A549 (cell line): ENCODE results near the gene QPRT. TPM values are rescaled to one million over a fixed set of nuclear protein-coding genes. Genes with fewer than 3 reads are reported as not detected.
"Not testable (repeated sequence)": the region's sequence is repeated elsewhere in the genome, so short reads cannot be mapped to it uniquely, and the experiment has no call there.

Source experiments
- ATAC-seq, 2 experiments: fragments of 200-7000 bp in 1 of 2; fragments of >200 bp in 1 of 2; cut with Nextera tagmentation in 1 of 2; cut with Tn5 transposase in 1 of 2; 3 replicates each; pipeline versions ENCODE4 v1.8.0 to v1.9.1; 2018 to 2020; ENCODE audit warnings: mild to moderate bottlenecking in 1 of 2, moderate library complexity in 1 of 2
- CTCF ChIA-PET: fragments of 300-600 bp; sonication (Branson Sonifier 250); formaldehyde crosslinking; extraction: SDS; loops from one replicate; lab custom pipeline; 2021; ENCODE audit warnings: antibody characterized with exemption, inconsistent platforms; lab: Yijun Ruan, JAX
- POLR2A ChIA-PET: fragments of 350-600 bp; formaldehyde crosslinking; extraction: SDS; loops from one replicate; lab custom pipeline; 2021; ENCODE audit warnings: antibody characterized with exemption, inconsistent platforms; lab: Yijun Ruan, JAX
- DNase-seq, 2 experiments: peaks; one replicate each; pipeline versions ENCODE4 v3.0.0 to v3.0.0-alpha.2; 2011 to 2016; ENCODE audit warnings: low read depth in 1 of 2, low spot score in 1 of 2
- FAIRE-seq: peaks from 2 replicates; lab custom pipeline; 2011; peaks lifted over from hg19 to GRCh38; lab: Jason Lieb, UNC
- H3K27ac ChIP-seq, 2 experiments: fragments of >200 bp; sonication (Bioruptor Twin); formaldehyde crosslinking; 3 replicates each; pipeline ENCODE4 v1.5.1; 2016 to 2017
- H3K4me1 ChIP-seq: fragments of >200 bp; sonication (Bioruptor Twin); formaldehyde crosslinking; 3 replicates; pipeline ENCODE4 v1.6.1; 2016
- H3K4me2 ChIP-seq: fragments of >200 bp; sonication (Bioruptor Twin); formaldehyde crosslinking; 3 replicates; pipeline ENCODE4 v1.6.1; 2016
- H3K4me3 ChIP-seq: fragments of >200 bp; sonication (Bioruptor Twin); formaldehyde crosslinking; 3 replicates; pipeline ENCODE4 v1.5.1; 2016
- H3K9me3 ChIP-seq: fragments of >200 bp; sonication (Bioruptor Twin); formaldehyde crosslinking; 3 replicates; pipeline ENCODE4 v1.6.1; 2016
- EHMT2 ChIP-seq: fragments of 200-600 bp; sonication (generic); IDR thresholded peaks from 2 replicates; pipeline ENCODE4 v1.6.1; 2016; ENCODE audit warnings: antibody characterized with exemption, low read depth, mild to moderate bottlenecking, moderate library complexity
- FOSL2 ChIP-seq, 2 experiments: fragments of 450-650 bp in 1 of 2; fragments of >200 bp in 1 of 2; sonication (Bioruptor Twin) in 1 of 2; formaldehyde crosslinking; IDR thresholded peaks; 2 replicates each; pipeline versions ENCODE4 v1.5.0 to v1.6.1; 2016 to 2020; ENCODE audit warnings: mild to moderate bottlenecking in 1 of 2, moderate library complexity in 1 of 2
- GATA3 ChIP-seq: IDR thresholded peaks from 2 replicates; pipeline ENCODE4 v1.6.1; 2012; ENCODE audit warnings: borderline replicate concordance
- MAFK ChIP-seq: fragments of 450-650 bp; IDR thresholded peaks from 2 replicates; pipeline ENCODE4 v1.6.1; 2014; ENCODE audit not compliant: partially characterized antibody
- MYC ChIP-seq: IDR thresholded peaks from 2 replicates; pipeline ENCODE4 v1.6.1; 2012; ENCODE audit warnings: mild to moderate bottlenecking, inconsistent platforms, low read length, improper control_type of control experiment, borderline replicate concordance
- NFE2L2 ChIP-seq: fragments of 150-350 bp; conservative IDR thresholded peaks from 2 replicates; pipeline ENCODE4 v1.6.1; 2014; ENCODE audit warnings: low read length
- PHF8 ChIP-seq: fragments of 200-600 bp; sonication (generic); IDR thresholded peaks from 2 replicates; pipeline ENCODE4 v1.6.1; 2016; ENCODE audit warnings: low read depth, mild to moderate bottlenecking, antibody characterized with exemption, moderate library complexity, borderline replicate concordance
- RARB ChIP-seq: fragments of 250-450 bp; sonication (Bioruptor Pico); IDR thresholded peaks from 2 replicates; pipeline ENCODE4 v1.8.0; 2021; ENCODE audit warnings: mild to moderate bottlenecking, moderate library complexity
- RNF2 ChIP-seq: fragments of 200-600 bp; sonication (generic); IDR thresholded peaks from 2 replicates; pipeline ENCODE4 v1.6.1; 2016; ENCODE audit warnings: low read depth, mild to moderate bottlenecking, antibody characterized with exemption, moderate library complexity, borderline replicate concordance
- ZFP36 ChIP-seq: fragments of 450-650 bp; IDR thresholded peaks from 2 replicates; pipeline ENCODE4 v1.6.1; 2014; ENCODE audit warnings: borderline replicate concordance; ENCODE audit not compliant: partially characterized antibody
- ZSCAN20 ChIP-seq: fragments of 250-450 bp; sonication (Bioruptor Pico); IDR thresholded peaks from 2 replicates; pipeline ENCODE4 v1.8.0; 2022; ENCODE audit warnings: mild to moderate bottlenecking, moderate library complexity
- WGBS: methylation state at CpG from one replicate; pipeline ENCODE4 v1.1.6; 2017; ENCODE audit errors: missing lambda C conversion rate; 5-methylcytosine and 5-hydroxymethylcytosine counted together
- polyA plus RNA-seq, 4 experiments: library from polyadenylated mRNA; depleted of rRNA in 3 of 4; stranded (reverse); fragments of >200 nt; fragmentation: RNase III in 1 of 4; extraction: RNeasy Plus Mini Kit Qiagen cat#74134 plus additional on column Dnase treatment in 1 of 4; gene quantifications; 2 replicates in 3 of 4; 3 replicates in 1 of 4; pipeline ENCODE4 v1.2.3, GENCODE V29; 2011 to 2017
- TF ChIP-seq, protein P1 (sequence below): IDR thresholded peaks from 2 replicates; pipeline ENCODE4 v1.6.1; 2012
- TF ChIP-seq, protein P2 (sequence below): fragments of 200-600 bp; sonication (generic); IDR thresholded peaks from 2 replicates; pipeline ENCODE4 v1.6.1; 2016; ENCODE audit warnings: antibody characterized with exemption, mild to moderate bottlenecking, moderate library complexity
- TF ChIP-seq, protein P3 (sequence below): fragments of 250-450 bp; sonication (Bioruptor Pico); IDR thresholded peaks from 2 replicates; pipeline ENCODE4 v1.5.0; 2021; ENCODE audit warnings: mild to moderate bottlenecking, moderate library complexity, borderline replicate concordance

The QPRT gene
- polyA plus RNA-seq, 2 of the 4 experiments (the other 2 are of a cell fraction), result 1.7 to 2.1 TPM

DNA sequence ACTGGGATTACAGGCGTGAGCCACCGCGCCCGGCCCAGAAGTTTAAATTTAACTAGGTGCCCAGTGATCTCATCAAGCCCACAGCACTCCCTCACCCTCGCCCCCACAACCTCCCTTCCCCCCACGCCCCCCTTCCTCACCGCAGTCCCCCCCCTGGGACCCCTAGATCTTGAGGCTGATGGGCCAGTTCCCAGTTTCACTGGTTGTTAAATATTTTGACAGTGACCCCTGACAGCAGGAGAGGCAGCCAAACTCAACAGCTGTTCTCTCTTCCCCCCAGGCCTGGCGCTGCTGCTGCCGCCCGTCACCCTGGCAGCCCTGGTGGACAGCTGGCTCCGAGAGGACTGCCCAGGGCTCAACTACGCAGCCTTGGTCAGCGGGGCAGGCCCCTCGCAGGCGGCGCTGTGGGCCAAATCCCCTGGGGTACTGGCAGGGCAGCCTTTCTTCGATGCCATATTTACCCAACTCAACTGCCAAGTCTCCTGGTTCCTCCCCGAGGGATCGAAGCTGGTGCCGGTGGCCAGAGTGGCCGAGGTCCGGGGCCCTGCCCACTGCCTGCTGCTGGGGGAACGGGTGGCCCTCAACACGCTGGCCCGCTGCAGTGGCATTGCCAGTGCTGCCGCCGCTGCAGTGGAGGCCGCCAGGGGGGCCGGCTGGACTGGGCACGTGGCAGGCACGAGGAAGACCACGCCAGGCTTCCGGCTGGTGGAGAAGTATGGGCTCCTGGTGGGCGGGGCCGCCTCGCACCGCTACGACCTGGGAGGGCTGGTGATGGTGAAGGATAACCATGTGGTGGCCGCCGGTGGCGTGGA lies 15.6 kb downstream of the QPRT start:
- ChIA-PET POLR2A (no interaction called here), CTCF (interaction anchor here (0.7 to 1.5 kb wide), 4 partner anchors 34 to 566 kb away, joined by 3 to 5 read pairs (median 4); no protein-coding TSS in a partner anchor)
- H3K4me3 ChIP-seq, result no peak overlapping the region
- 0 out of 6 replicates have a peak, but pooled peaks of 1 of the 2 experiments have one; percentile 5 for ATAC-seq
- no peak overlapping the region for H3K4me2 ChIP-seq
- no peak for DNase-seq
- WGBS, result 77% methylated on average over 21 of the region's 41 CpGs
- H3K27ac ChIP-seq, result no peak overlapping the region
- H3K4me1 ChIP-seq, result peaks cover 5% of the 10 kb centered on the region; the same call in 1 of the 3 replicates
- FAIRE-seq, result no peak
- TF ChIP-seq RNF2 (no peak), FOSL2 (IDR thresholded peaks at IDR 0.05) (no peak), FOSL2 (CRISPR knock-in tag; IDR thresholded peaks at IDR 0.05) (no peak), NFE2L2 (no peak), ZSCAN20 (CRISPR knock-in tag) (no peak), GATA3 (no peak), MYC (no peak)
- no peaks in the 10 kb centered on the region for H3K9me3 ChIP-seq

DNA sequence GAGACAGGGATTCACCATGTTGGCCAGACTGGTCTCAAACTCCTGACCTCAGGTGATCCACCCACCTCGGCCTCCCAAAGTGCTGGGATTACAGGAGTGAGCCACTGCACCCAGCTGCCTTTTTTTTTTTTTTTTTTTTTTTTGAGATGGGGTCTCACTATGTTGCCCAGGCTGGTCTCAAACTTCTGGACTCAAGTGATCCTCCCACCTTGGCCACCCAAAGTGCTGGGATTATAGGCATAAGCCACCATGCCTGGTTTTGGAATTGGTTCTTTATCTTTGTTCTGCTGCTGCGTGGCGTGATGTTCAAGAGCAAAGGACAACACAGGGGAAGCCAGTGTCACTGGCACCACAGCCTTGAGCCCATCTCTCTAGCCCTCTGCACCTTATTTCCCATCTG lies 16.7 kb downstream of the QPRT start:
- DNase-seq, H3K27ac ChIP-seq, ATAC-seq, POLR2A ChIA-PET, H3K4me3 ChIP-seq, H3K4me2 ChIP-seq, H3K9me3 ChIP-seq, H3K4me1 ChIP-seq, FAIRE-seq: not testable (repeated sequence)
- WGBS, result 76% methylated on average over 3 of the region's 3 CpGs
- CTCF ChIA-PET, result interaction anchor here (0.9 to 2.6 kb wide), 5 partner anchors 12 to 337 kb away, joined by 3 to 7 read pairs (median 3); no protein-coding TSS in a partner anchor

DNA sequence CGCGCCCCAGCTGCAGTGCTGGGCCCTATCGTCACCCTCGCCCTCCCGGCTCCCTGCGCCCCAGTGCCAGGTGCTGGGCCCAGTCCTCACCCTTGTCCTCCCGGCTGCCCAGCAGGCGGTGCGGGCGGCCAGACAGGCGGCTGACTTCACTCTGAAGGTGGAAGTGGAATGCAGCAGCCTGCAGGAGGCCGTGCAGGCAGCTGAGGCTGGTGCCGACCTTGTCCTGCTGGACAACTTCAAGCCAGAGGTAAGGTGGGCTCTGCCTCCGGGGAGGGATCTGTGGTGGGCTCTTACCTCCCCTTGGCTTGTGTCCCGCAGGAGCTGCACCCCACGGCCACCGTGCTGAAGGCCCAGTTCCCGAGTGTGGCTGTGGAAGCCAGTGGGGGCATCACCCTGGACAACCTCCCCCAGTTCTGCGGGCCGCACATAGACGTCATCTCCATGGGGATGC lies 17.9 kb downstream of the QPRT start:
- no peak overlapping the region for H3K4me3 ChIP-seq
- H3K4me2 ChIP-seq, result no peak overlapping the region
- no peak for DNase-seq
- POLR2A ChIA-PET, result no interaction called here
- no peak for ATAC-seq
- CTCF ChIA-PET, result interaction anchor here (0.9 to 2.6 kb wide), 9 partner anchors 10 to 582 kb away, joined by 3 to 7 read pairs (median 3); partner anchors contain the start of gene PAGR1
- TF ChIP-seq ZFP36 (no peak), RARB (CRISPR knock-in tag) (no peak), MAFK (no peak)
- TF ChIP-seq, protein P1, sequence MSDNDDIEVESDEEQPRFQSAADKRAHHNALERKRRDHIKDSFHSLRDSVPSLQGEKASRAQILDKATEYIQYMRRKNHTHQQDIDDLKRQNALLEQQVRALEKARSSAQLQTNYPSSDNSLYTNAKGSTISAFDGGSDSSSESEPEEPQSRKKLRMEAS, result no peak
- no peak overlapping the region for H3K27ac ChIP-seq
- H3K9me3 ChIP-seq, result no peaks in the 10 kb centered on the region
- peaks cover 4% of the 10 kb centered on the region; the same call in 1 of the 3 replicates for H3K4me1 ChIP-seq
- no peak for FAIRE-seq
- 83% methylated on average over 9 of the region's 21 CpGs for WGBS

DNA sequence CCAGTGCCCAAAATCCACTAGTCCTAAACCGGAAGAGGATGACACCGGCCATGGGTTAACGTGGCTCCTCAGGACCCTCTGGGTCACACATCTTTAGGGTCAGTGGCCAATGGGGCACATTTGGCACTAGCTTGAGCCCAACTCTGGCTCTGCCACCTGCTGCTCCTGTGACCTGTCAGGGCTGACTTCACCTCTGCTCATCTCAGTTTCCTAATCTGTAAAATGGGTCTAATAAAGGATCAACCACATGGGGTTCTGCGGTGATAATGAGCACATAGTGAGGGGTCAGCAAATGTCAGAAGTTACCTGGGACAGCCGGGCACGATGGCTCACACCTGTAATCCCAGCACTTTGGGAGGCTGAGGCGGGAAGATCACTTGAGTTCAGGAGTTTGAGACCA lies 18.4 kb downstream of the QPRT start:
- POLR2A ChIA-PET, result no interaction called here
- no peak for DNase-seq
- TF ChIP-seq, protein P2, sequence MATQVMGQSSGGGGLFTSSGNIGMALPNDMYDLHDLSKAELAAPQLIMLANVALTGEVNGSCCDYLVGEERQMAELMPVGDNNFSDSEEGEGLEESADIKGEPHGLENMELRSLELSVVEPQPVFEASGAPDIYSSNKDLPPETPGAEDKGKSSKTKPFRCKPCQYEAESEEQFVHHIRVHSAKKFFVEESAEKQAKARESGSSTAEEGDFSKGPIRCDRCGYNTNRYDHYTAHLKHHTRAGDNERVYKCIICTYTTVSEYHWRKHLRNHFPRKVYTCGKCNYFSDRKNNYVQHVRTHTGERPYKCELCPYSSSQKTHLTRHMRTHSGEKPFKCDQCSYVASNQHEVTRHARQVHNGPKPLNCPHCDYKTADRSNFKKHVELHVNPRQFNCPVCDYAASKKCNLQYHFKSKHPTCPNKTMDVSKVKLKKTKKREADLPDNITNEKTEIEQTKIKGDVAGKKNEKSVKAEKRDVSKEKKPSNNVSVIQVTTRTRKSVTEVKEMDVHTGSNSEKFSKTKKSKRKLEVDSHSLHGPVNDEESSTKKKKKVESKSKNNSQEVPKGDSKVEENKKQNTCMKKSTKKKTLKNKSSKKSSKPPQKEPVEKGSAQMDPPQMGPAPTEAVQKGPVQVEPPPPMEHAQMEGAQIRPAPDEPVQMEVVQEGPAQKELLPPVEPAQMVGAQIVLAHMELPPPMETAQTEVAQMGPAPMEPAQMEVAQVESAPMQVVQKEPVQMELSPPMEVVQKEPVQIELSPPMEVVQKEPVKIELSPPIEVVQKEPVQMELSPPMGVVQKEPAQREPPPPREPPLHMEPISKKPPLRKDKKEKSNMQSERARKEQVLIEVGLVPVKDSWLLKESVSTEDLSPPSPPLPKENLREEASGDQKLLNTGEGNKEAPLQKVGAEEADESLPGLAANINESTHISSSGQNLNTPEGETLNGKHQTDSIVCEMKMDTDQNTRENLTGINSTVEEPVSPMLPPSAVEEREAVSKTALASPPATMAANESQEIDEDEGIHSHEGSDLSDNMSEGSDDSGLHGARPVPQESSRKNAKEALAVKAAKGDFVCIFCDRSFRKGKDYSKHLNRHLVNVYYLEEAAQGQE, result no peak
- TF ChIP-seq PHF8, result no peak
- TF ChIP-seq, protein P3, sequence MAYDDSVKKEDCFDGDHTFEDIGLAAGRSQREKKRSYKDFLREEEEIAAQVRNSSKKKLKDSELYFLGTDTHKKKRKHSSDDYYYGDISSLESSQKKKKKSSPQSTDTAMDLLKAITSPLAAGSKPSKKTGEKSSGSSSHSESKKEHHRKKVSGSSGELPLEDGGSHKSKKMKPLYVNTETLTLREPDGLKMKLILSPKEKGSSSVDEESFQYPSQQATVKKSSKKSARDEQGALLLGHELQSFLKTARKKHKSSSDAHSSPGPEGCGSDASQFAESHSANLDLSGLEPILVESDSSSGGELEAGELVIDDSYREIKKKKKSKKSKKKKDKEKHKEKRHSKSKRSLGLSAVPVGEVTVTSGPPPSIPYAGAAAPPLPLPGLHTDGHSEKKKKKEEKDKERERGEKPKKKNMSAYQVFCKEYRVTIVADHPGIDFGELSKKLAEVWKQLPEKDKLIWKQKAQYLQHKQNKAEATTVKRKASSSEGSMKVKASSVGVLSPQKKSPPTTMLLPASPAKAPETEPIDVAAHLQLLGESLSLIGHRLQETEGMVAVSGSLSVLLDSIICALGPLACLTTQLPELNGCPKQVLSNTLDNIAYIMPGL, result no peak
- no peak for TF ChIP-seq MAFK
- TF ChIP-seq EHMT2, result no peak
- TF ChIP-seq, all 56 proteins: peak for 0
- no peak for FAIRE-seq
- no peak for ATAC-seq
- no peaks in the 10 kb centered on the region for H3K9me3 ChIP-seq
- WGBS, result 72% methylated on average over 7 of the region's 7 CpGs
- CTCF ChIA-PET, result interaction anchor here (1.0 to 8.2 kb wide), 9 partner anchors 13 to 583 kb away, joined by 3 to 84 read pairs (median 6); partner anchors contain the start of genes PAGR1 and TLCD3B
- no peak overlapping the region for H3K4me2 ChIP-seq
- H3K27ac ChIP-seq, result no peak overlapping the region
- no peak overlapping the region for H3K4me3 ChIP-seq
- peaks cover 4% of the 10 kb centered on the region; the same call in 1 of the 3 replicates for H3K4me1 ChIP-seq
